HepG2 (cell line): ENCODE data around the gene BCAS1. TPM values are rescaled to one million over a fixed set of nuclear protein-coding genes. Genes with fewer than 3 reads are reported as not detected.

ENCODE experiments used
- ATAC-seq: fragments of 200-7000 bp; cut with Tn5 transposase; 3 replicates; pipeline ENCODE4 v1.9.1; 2020; ENCODE audit warnings: mild to moderate bottlenecking, moderate library complexity
- BruUV-seq: library from RNA; stranded (reverse); fragments of 400-500 nt; replicated peaks from 2 replicates; lab custom pipeline; 2021; lab: Mats Ljungman, UMichigan
- CTCF ChIA-PET: fragments of 300-600 bp; formaldehyde crosslinking; extraction: SDS; loops from one replicate; lab custom pipeline; 2021; ENCODE audit warnings: low total read pairs, inconsistent platforms, low intra/inter-chr PET ratio; lab: Yijun Ruan, JAX
- POLR2A ChIA-PET: fragments of 350-600 bp; sonication (Branson Sonifier 250); formaldehyde crosslinking; loops from one replicate; lab custom pipeline; 2020; ENCODE audit warnings: antibody characterized with exemption, inconsistent platforms; lab: Yijun Ruan, JAX
- DNase-seq: peaks from one replicate; pipeline ENCODE4 v3.0.0-alpha.2; 2015; ENCODE audit warnings: low spot score
- FAIRE-seq: peaks from 3 replicates; lab custom pipeline; 2011; peaks lifted over from hg19 to GRCh38; lab: Jason Lieb, UNC
- H2AFZ ChIP-seq: one replicate; pipeline ENCODE4 v1.6.1; 2011; ENCODE audit warnings: low read length, inconsistent platforms
- H3K27ac ChIP-seq: fragments of 300-600 bp; 3 replicates; pipeline ENCODE4 v1.8.0; 2011; ENCODE audit warnings: mixed run types, mild to moderate bottlenecking, mixed read lengths, low read length, inconsistent platforms; ENCODE audit not compliant: insufficient read depth; ENCODE audit errors: extremely low read length
- H3K27me3 ChIP-seq, 2 experiments: fragments of 200-600 bp in 1 of 2; 2 replicates in 1 of 2; 3 replicates in 1 of 2; pipeline versions ENCODE4 v1.6.0 to v1.8.0; 2011; ENCODE audit warnings: low read length in 2 of 2, mild to moderate bottlenecking in 2 of 2, moderate library complexity in 2 of 2, inconsistent platforms in 1 of 2; ENCODE audit not compliant: insufficient read depth in 2 of 2, control insufficient read depth in 1 of 2
- H3K36me3 ChIP-seq, 2 experiments: fragments of 200-600 bp in 1 of 2; replicated peaks in 1 of 2; 2 replicates in 1 of 2; 3 replicates in 1 of 2; pipeline versions ENCODE4 v1.5.1 to v1.8.0; 2011; ENCODE audit warnings: low read length in 2 of 2, inconsistent platforms in 1 of 2; ENCODE audit not compliant: insufficient read depth in 2 of 2, control insufficient read depth in 1 of 2
- H3K4me1 ChIP-seq: 2 replicates; pipeline ENCODE4 v1.5.1; 2012; ENCODE audit warnings: low read length, inconsistent platforms; ENCODE audit not compliant: insufficient read depth
- H3K4me2 ChIP-seq: 2 replicates; pipeline ENCODE4 v1.6.0; 2011; ENCODE audit warnings: low read depth, low read length, inconsistent platforms
- H3K4me3 ChIP-seq, 3 experiments: fragments of 200-600 bp in 1 of 3; sonication (generic), shearing (Covaris generic) in 1 of 3; replicated peaks in 1 of 3; 2 replicates each; pipeline ENCODE4 v1.5.1; 2011 to 2016; ENCODE audit warnings: low read length in 3 of 3, inconsistent platforms in 2 of 3, low read depth in 2 of 3, mild to moderate bottlenecking in 2 of 3, control low read depth in 1 of 3, mixed read lengths in 1 of 3; ENCODE audit not compliant: insufficient read depth in 1 of 3
- H3K79me2 ChIP-seq: one replicate; pipeline ENCODE4 v1.6.1; 2011; ENCODE audit warnings: low read length, inconsistent platforms; ENCODE audit not compliant: insufficient read depth
- H3K9ac ChIP-seq: 2 replicates; pipeline ENCODE4 v1.6.0; 2011; ENCODE audit warnings: mild to moderate bottlenecking, low read depth, low read length, inconsistent platforms; ENCODE audit not compliant: insufficient read depth
- H3K9me3 ChIP-seq: 2 replicates; pipeline ENCODE4 v1.5.1; 2012; ENCODE audit warnings: mild to moderate bottlenecking, low read length
- H4K20me1 ChIP-seq: 2 replicates; pipeline ENCODE4 v1.6.0; 2011; ENCODE audit warnings: inconsistent platforms, mild to moderate bottlenecking, low read length, moderate library complexity; ENCODE audit not compliant: insufficient read depth
- BCLAF1 ChIP-seq: fragments of 450-650 bp; IDR thresholded peaks from 2 replicates; pipeline ENCODE4 v1.6.1; 2017; ENCODE audit warnings: mild to moderate bottlenecking
- CREB3 ChIP-seq: sonication (generic); formaldehyde crosslinking; IDR thresholded peaks from 2 replicates; pipeline ENCODE4 v1.5.0; 2020; ENCODE audit warnings: missing genetic modification reagents
- HBP1 ChIP-seq: IDR thresholded peaks from 2 replicates; pipeline ENCODE4 v1.6.1; 2016; ENCODE audit warnings: low read depth, control low read depth
- MAF1 ChIP-seq: sonication (generic); formaldehyde crosslinking; IDR thresholded peaks from 2 replicates; pipeline ENCODE4 v1.5.0; 2020; ENCODE audit warnings: missing genetic modification reagents, borderline replicate concordance
- MAFK ChIP-seq, 2 experiments: IDR thresholded peaks in 1 of 2; conservative IDR thresholded peaks in 1 of 2; 2 replicates each; pipeline ENCODE4 v1.6.1; 2011; ENCODE audit warnings: improper control_type of control experiment in 2 of 2, low read length in 2 of 2
- NFIB ChIP-seq: sonication (generic); formaldehyde crosslinking; IDR thresholded peaks from 2 replicates; pipeline ENCODE4 v1.9.0; 2021; ENCODE audit warnings: missing genetic modification reagents, mild to moderate bottlenecking, borderline replicate concordance
- PREB ChIP-seq: sonication (generic); formaldehyde crosslinking; IDR thresholded peaks from 2 replicates; pipeline ENCODE4 v1.4.0; 2020; ENCODE audit warnings: missing genetic modification reagents
- RELA ChIP-seq: sonication (generic); formaldehyde crosslinking; IDR thresholded peaks from 2 replicates; pipeline ENCODE4 v1.4.0; 2020; ENCODE audit warnings: missing genetic modification reagents
- SIX4 ChIP-seq: sonication (generic); formaldehyde crosslinking; IDR thresholded peaks from 2 replicates; pipeline ENCODE4 v1.4.0; 2020; ENCODE audit warnings: missing genetic modification reagents
- TAF1 ChIP-seq: sonication (generic); formaldehyde crosslinking; IDR thresholded peaks from 2 replicates; pipeline ENCODE4 v1.4.0; 2020; ENCODE audit warnings: missing genetic modification reagents
- TEAD3 ChIP-seq: optimal IDR thresholded peaks from 2 replicates; pipeline ENCODE3; 2016; ENCODE audit warnings: borderline replicate concordance
- THAP7 ChIP-seq: sonication (generic); formaldehyde crosslinking; IDR thresholded peaks from 2 replicates; pipeline ENCODE4 v1.8.1; 2023; ENCODE audit warnings: mild to moderate bottlenecking, missing genetic modification reagents
- TOPORS ChIP-seq: sonication (generic); formaldehyde crosslinking; IDR thresholded peaks from 2 replicates; pipeline ENCODE4 v1.8.0; 2023; ENCODE audit warnings: mild to moderate bottlenecking, missing genetic modification reagents
- ZFP62 ChIP-seq: sonication (generic); formaldehyde crosslinking; IDR thresholded peaks from 2 replicates; pipeline ENCODE4 v1.4.0; 2020; ENCODE audit warnings: missing genetic modification reagents
- ZNF224 ChIP-seq: sonication (generic); formaldehyde crosslinking; IDR thresholded peaks from 2 replicates; pipeline ENCODE4 v1.5.0; 2020; ENCODE audit warnings: mild to moderate bottlenecking, missing genetic modification reagents
- ZNF33A ChIP-seq: sonication (generic); formaldehyde crosslinking; IDR thresholded peaks from 2 replicates; pipeline ENCODE4 v1.5.1; 2020; ENCODE audit warnings: missing genetic modification reagents, mild to moderate bottlenecking, moderate library complexity, borderline replicate concordance
- ZNF607 ChIP-seq: sonication (generic); formaldehyde crosslinking; IDR thresholded peaks from 2 replicates; pipeline ENCODE4 v1.5.1; 2020; ENCODE audit warnings: missing genetic modification reagents, mild to moderate bottlenecking, borderline replicate concordance
- ZNF670 ChIP-seq: sonication (generic); formaldehyde crosslinking; IDR thresholded peaks from 2 replicates; pipeline ENCODE4 v1.8.0; 2022; ENCODE audit warnings: mild to moderate bottlenecking, missing genetic modification reagents, borderline replicate concordance
- ZNF761 ChIP-seq: sonication (generic); formaldehyde crosslinking; conservative IDR thresholded peaks from 2 replicates; pipeline ENCODE4 v1.4.0; 2020; ENCODE audit warnings: mild to moderate bottlenecking, missing genetic modification reagents
- WGBS: methylation state at CpG from one replicate; pipeline ENCODE4 v1.1.6; 2017; ENCODE audit warnings: low lambda C conversion rate; 5-methylcytosine and 5-hydroxymethylcytosine counted together
- in situ Hi-C: cut with HindIII; loops from 2 replicates; pipeline ENCODE4 v1.10.0; 2017; ENCODE audit warnings: low pct_unique_long_range_greater_than_20kb; ENCODE audit not compliant: extremely low pct_ligation_motif_present
- intact Hi-C: fragments of 100-400 bp; cut with micrococcal nuclease; formaldehyde crosslinking; loops from one replicate; pipeline ENCODE4 v1.10.0; 2022; ENCODE audit not compliant: unreplicated experiment
- polyA plus RNA-seq, 8 experiments: library from polyadenylated mRNA; depleted of rRNA in 3 of 8; stranded (reverse) in 7 of 8; unstranded in 1 of 8; fragments of >200 nt; fragmentation: Illumina TruSeq in 4 of 8; extraction: Trizol in 4 of 8; gene quantifications; 2 replicates each; pipeline versions ENCODE4 v1.2.1 to v1.2.3, GENCODE V29; 2011 to 2016; ENCODE audit warnings: low read depth in 4 of 8, missing spikeins in 1 of 8, mixed read lengths in 1 of 8; ENCODE audit not compliant: insufficient read depth in 1 of 8
- total RNA-seq, 5 experiments: library from RNA; depleted of rRNA; stranded (reverse); fragments of >200 nt; fragmentation: Illumina TruSeq; extraction: Trizol; gene quantifications; 2 replicates each; pipeline ENCODE4 v1.2.3, GENCODE V29; 2016; ENCODE audit warnings: low read depth in 1 of 5

BCAS1 gene
- total and polyA plus RNA-seq, 2 of the 13 experiments (the other 11 are each of a cell fraction or from before 2014, with no cell fraction given): 0.55 to 0.91 TPM

- H3K36me3 ChIP-seq: no peaks in the 10 kb centered on the region
- no peaks in the 10 kb centered on the region for H3K4me1 ChIP-seq
- H3K9me3 ChIP-seq: peaks cover 10% of the 10 kb centered on the region; the same call in 1 of the 2 replicates
- no peak overlapping the region for H3K27ac ChIP-seq
- 43% methylated on average over 5 of the region's 5 CpGs for WGBS
- H3K4me3 ChIP-seq: no peak overlapping the region
- no peak overlapping the region for H3K4me2 ChIP-seq
- intact Hi-C loops: no loop called here
- no peaks in the 10 kb centered on the region for H3K79me2 ChIP-seq
- FAIRE-seq (no peak), DNase-seq (no peak), ATAC-seq (no peak)
- POLR2A ChIA-PET: no interaction called here
- H3K9ac ChIP-seq: no peak overlapping the region
- in situ Hi-C loops: no loop called here
- BruUV-seq: no TSS peak
- no peak overlapping the region for H2AFZ ChIP-seq
- H4K20me1 ChIP-seq: no peaks in the 10 kb centered on the region
- CTCF ChIA-PET: no interaction called here
- H3K27me3 ChIP-seq: no peaks in the 10 kb centered on the region
- no peak for TF ChIP-seq TEAD3
- TF ChIP-seq BCLAF1: no peak
- no peak for TF ChIP-seq ZNF607
- no peak for TF ChIP-seq TOPORS (CRISPR knock-in tag)
- no peak for TF ChIP-seq HBP1 (CRISPR knock-in tag)
- TF ChIP-seq ZNF224: no peak
- no peak for TF ChIP-seq NFIB (CRISPR knock-in tag)
- no peak for TF ChIP-seq RELA
- TF ChIP-seq TAF1 (CRISPR knock-in tag): no peak
- TF ChIP-seq MAFK (conservative IDR thresholded peaks at IDR 0.05 in 1 of 2, IDR thresholded peaks at IDR 0.05 in 1 of 2; ENCODE audit: low read length in 2 of 2): no peak
- no peak for TF ChIP-seq CREB3 (CRISPR knock-in tag)
- TF ChIP-seq ZFP62 (CRISPR knock-in tag): no peak
- TF ChIP-seq SIX4 (CRISPR knock-in tag): no peak
- no peak for TF ChIP-seq MAF1
- TF ChIP-seq ZNF761 (CRISPR knock-in tag): no peak
- TF ChIP-seq ZNF670 (CRISPR knock-in tag): no peak
- TF ChIP-seq ZNF33A (CRISPR knock-in tag): no peak
- TF ChIP-seq THAP7 (CRISPR knock-in tag): no peak
- no peak for TF ChIP-seq PREB (CRISPR knock-in tag)
These were observed 74.4 kb downstream of the BCAS1 start for GRCh38 chr20:53995949-53996348.
